H1 (cell line): Measurements from ENCODE around the gene DOC2A.

Experiments used
- BRCA1 ChIP-seq: IDR thresholded peaks from 2 replicates; pipeline ENCODE4 v1.6.1; 2012; ENCODE audit warnings: low read depth, low read length, improper control_type of control experiment
- CEBPB ChIP-seq: IDR thresholded peaks from 2 replicates; pipeline ENCODE4 v1.6.1; 2012; ENCODE audit warnings: low read depth, low read length
- EP300 ChIP-seq, 2 experiments: IDR thresholded peaks; 1 replicate in 1 of 2; 2 replicates in 1 of 2; pipeline ENCODE4 v1.6.1; 2011 to 2012; ENCODE audit warnings: low read depth in 2 of 2, low read length in 2 of 2, mild to moderate bottlenecking in 2 of 2, borderline replicate concordance in 1 of 2, inconsistent platforms in 1 of 2, moderate library complexity in 1 of 2
- EZH2 ChIP-seq: fragments of 200-600 bp; sonication (generic); IDR thresholded peaks from 2 replicates; pipeline ENCODE4 v1.7.1; 2012; ENCODE audit warnings: low read depth, mild to moderate bottlenecking, moderate library complexity, low read length, inconsistent platforms; ENCODE audit not compliant: severe bottlenecking
- JUN ChIP-seq: IDR thresholded peaks from 2 replicates; pipeline ENCODE4 v1.6.1; 2011; ENCODE audit warnings: low read depth, mild to moderate bottlenecking, improper control_type of control experiment, low read length
- POLR2A ChIP-seq, 2 experiments: IDR thresholded peaks; 1 replicate in 1 of 2; 2 replicates in 1 of 2; pipeline ENCODE4 v1.6.1; 2011; ENCODE audit warnings: low read depth in 2 of 2, low read length in 2 of 2, mild to moderate bottlenecking in 2 of 2; ENCODE audit errors: control extremely low read depth in 1 of 2
- POLR2AphosphoS5 ChIP-seq: IDR thresholded peaks from 2 replicates; pipeline ENCODE4 v1.6.1; 2011; ENCODE audit warnings: low read depth, low read length
- RAD21 ChIP-seq, 2 experiments: IDR thresholded peaks in 1 of 2; conservative IDR thresholded peaks in 1 of 2; 2 replicates each; pipeline ENCODE4 v1.6.1; 2011; ENCODE audit warnings: low read depth in 2 of 2, low read length in 2 of 2, improper control_type of control experiment in 1 of 2, inconsistent platforms in 1 of 2, mild to moderate bottlenecking in 1 of 2, moderate library complexity in 1 of 2
- SIN3A ChIP-seq, 2 experiments: IDR thresholded peaks in 1 of 2; conservative IDR thresholded peaks in 1 of 2; 2 replicates each; pipeline ENCODE4 v1.6.1; 2011 to 2012; ENCODE audit warnings: low read length in 2 of 2, improper control_type of control experiment in 1 of 2, low read depth in 1 of 2, mild to moderate bottlenecking in 1 of 2
- ZNF274 ChIP-seq: IDR thresholded peaks from 2 replicates; pipeline ENCODE4 v1.7.0; 2012; ENCODE audit warnings: low read length, borderline replicate concordance; ENCODE audit errors: extremely low read depth
- TF ChIP-seq, protein P1 (sequence below), 3 experiments: IDR thresholded peaks; 1 replicate in 2 of 3; 2 replicates in 1 of 3; pipeline versions ENCODE4 v1.5.1 to v1.6.1; 2011; ENCODE audit warnings: low read length in 3 of 3, mild to moderate bottlenecking in 3 of 3, inconsistent platforms in 2 of 3, low read depth in 1 of 3, moderate library complexity in 1 of 3; ENCODE audit not compliant: insufficient read depth in 1 of 3; ENCODE audit errors: control extremely low read depth in 1 of 3
- TF ChIP-seq, protein P2 (sequence below): IDR thresholded peaks from 2 replicates; pipeline ENCODE4 v1.6.1; 2012; ENCODE audit warnings: low read length, inconsistent platforms
- TF ChIP-seq, protein P3 (sequence below): IDR thresholded peaks from 2 replicates; pipeline ENCODE4 v1.6.1; 2012; ENCODE audit warnings: inconsistent platforms

DNA sequence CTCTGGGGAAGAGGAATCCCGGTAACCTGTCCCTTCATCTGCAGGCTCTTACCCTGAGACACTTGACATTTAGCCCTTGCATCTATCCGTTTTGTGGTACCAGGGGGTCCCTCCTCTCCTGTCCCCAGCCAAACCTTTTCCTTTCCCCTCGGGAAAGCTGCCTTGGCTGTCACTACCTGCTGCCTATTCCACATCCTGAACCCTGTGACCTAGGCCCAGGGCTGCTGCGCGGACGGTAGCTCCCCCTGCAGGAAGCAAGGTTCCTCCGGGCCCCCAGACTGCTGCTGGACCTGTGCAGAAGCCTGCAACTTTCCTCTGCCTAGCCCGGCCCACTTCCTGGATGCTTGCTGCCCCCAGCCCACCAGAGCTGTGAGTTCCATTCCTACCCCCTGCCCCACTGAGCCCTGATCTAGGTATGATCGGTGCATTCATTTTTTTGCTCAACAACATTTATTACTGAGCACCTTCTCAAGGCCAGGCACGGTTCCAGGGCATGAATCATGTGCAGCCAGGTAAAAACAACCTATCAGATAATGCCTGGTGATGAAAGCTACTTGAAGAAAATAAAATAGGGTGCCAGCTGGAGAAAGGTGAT lies 44.2 kb upstream of the DOC2A start:
- TF ChIP-seq, protein P1, sequence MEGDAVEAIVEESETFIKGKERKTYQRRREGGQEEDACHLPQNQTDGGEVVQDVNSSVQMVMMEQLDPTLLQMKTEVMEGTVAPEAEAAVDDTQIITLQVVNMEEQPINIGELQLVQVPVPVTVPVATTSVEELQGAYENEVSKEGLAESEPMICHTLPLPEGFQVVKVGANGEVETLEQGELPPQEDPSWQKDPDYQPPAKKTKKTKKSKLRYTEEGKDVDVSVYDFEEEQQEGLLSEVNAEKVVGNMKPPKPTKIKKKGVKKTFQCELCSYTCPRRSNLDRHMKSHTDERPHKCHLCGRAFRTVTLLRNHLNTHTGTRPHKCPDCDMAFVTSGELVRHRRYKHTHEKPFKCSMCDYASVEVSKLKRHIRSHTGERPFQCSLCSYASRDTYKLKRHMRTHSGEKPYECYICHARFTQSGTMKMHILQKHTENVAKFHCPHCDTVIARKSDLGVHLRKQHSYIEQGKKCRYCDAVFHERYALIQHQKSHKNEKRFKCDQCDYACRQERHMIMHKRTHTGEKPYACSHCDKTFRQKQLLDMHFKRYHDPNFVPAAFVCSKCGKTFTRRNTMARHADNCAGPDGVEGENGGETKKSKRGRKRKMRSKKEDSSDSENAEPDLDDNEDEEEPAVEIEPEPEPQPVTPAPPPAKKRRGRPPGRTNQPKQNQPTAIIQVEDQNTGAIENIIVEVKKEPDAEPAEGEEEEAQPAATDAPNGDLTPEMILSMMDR (IDR thresholded peaks at IDR 0.05; ENCODE audit: control extremely low read depth in 1 of 3, insufficient read depth in 1 of 3, low read depth in 1 of 3, low read length in 3 of 3), result peak; percentile 81 to 96 (median 93)
- no peak for TF ChIP-seq EP300 (IDR thresholded peaks at IDR 0.05; ENCODE audit: borderline replicate concordance in 1 of 2, low read depth in 2 of 2, low read length in 2 of 2)
- no peak for TF ChIP-seq POLR2AphosphoS5
- TF ChIP-seq BRCA1, result no peak
- TF ChIP-seq CEBPB, result no peak
- TF ChIP-seq, protein P2, sequence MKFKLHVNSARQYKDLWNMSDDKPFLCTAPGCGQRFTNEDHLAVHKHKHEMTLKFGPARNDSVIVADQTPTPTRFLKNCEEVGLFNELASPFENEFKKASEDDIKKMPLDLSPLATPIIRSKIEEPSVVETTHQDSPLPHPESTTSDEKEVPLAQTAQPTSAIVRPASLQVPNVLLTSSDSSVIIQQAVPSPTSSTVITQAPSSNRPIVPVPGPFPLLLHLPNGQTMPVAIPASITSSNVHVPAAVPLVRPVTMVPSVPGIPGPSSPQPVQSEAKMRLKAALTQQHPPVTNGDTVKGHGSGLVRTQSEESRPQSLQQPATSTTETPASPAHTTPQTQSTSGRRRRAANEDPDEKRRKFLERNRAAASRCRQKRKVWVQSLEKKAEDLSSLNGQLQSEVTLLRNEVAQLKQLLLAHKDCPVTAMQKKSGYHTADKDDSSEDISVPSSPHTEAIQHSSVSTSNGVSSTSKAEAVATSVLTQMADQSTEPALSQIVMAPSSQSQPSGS, result no peak
- no peak for TF ChIP-seq EZH2
- no peak for TF ChIP-seq ZNF274
- TF ChIP-seq, protein P3, sequence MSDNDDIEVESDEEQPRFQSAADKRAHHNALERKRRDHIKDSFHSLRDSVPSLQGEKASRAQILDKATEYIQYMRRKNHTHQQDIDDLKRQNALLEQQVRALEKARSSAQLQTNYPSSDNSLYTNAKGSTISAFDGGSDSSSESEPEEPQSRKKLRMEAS, result 0 out of 2 replicates have a peak, but pooled peaks have one; percentile 15
- no peak for TF ChIP-seq POLR2A (IDR thresholded peaks at IDR 0.05; ENCODE audit: control extremely low read depth in 1 of 2, low read depth in 2 of 2, low read length in 2 of 2)
- TF ChIP-seq RAD21 (IDR thresholded peaks at IDR 0.05 in 1 of 2, conservative IDR thresholded peaks at IDR 0.05 in 1 of 2; ENCODE audit: low read depth in 2 of 2, low read length in 2 of 2), result peak; percentile 66 to 79
- no peak for TF ChIP-seq SIN3A (conservative IDR thresholded peaks at IDR 0.05 in 1 of 2, IDR thresholded peaks at IDR 0.05 in 1 of 2; ENCODE audit: low read depth in 1 of 2, low read length in 2 of 2)
- no peak for TF ChIP-seq JUN
